K562 (cell line): ENCODE measurements around the gene DND1. TPM values are rescaled to one million over a fixed set of nuclear protein-coding genes. Genes with fewer than 3 reads are reported as not detected.

Source experiments
- BACH1 ChIP-seq: fragments of 200-800 bp; sonication (Bioruptor generic); IDR thresholded peaks from 2 replicates; pipeline ENCODE4 v1.6.1; 2016; ENCODE audit warnings: missing genetic modification characterization, missing compliant biosample characterization
- CBX3 ChIP-seq, 2 experiments: IDR thresholded peaks; 1 replicate in 1 of 2; 2 replicates in 1 of 2; pipeline ENCODE4 v1.6.1; 2012; ENCODE audit warnings: inconsistent platforms in 2 of 2, low read length in 2 of 2, borderline replicate concordance in 1 of 2, control low read depth in 1 of 2
- DIDO1 ChIP-seq: fragments of 450-650 bp; IDR thresholded peaks from 2 replicates; pipeline ENCODE4 v1.6.1; 2016; ENCODE audit warnings: low read depth, missing biosample characterization, missing genetic modification characterization
- EP300 ChIP-seq: IDR thresholded peaks from 2 replicates; pipeline ENCODE4 v1.6.1; 2012; ENCODE audit warnings: low read length, improper control_type of control experiment
- FOS ChIP-seq: IDR thresholded peaks from 3 replicates; pipeline ENCODE4 v1.6.1; 2011; ENCODE audit not compliant: insufficient read length; ENCODE audit errors: extremely low read depth
- FOXA3 ChIP-seq, 2 experiments: fragments of 450-650 bp in 1 of 2; sonication (generic) in 1 of 2; formaldehyde crosslinking; IDR thresholded peaks in 1 of 2; conservative IDR thresholded peaks in 1 of 2; 2 replicates each; pipeline versions ENCODE4 v1.4.0 to v1.8.0; 2020 to 2022; ENCODE audit warnings: mild to moderate bottlenecking in 2 of 2, missing genetic modification reagents in 1 of 2
- FUS ChIP-seq: fragments of 200-400 bp; formaldehyde crosslinking; optimal IDR thresholded peaks from 2 replicates; pipeline ENCODE3; 2017; ENCODE audit warnings: low read depth, low read length
- GTF2E2 ChIP-seq: fragments of 200-800 bp; sonication (Bioruptor generic); IDR thresholded peaks from 2 replicates; pipeline ENCODE4 v1.6.1; 2016; ENCODE audit warnings: missing genetic modification characterization, missing compliant biosample characterization
- HBP1 ChIP-seq: fragments of 450-650 bp; formaldehyde crosslinking; IDR thresholded peaks from 2 replicates; pipeline ENCODE4 v1.4.0; 2022; ENCODE audit warnings: missing genetic modification characterization
- MAFG ChIP-seq: fragments of 450-650 bp; conservative IDR thresholded peaks from 2 replicates; pipeline ENCODE4 v1.6.1; 2016; ENCODE audit warnings: missing genetic modification characterization, missing compliant biosample characterization
- MCM3 ChIP-seq: fragments of 450-650 bp; IDR thresholded peaks from 2 replicates; pipeline ENCODE4 v1.6.1; 2016
- MECOM ChIP-seq: fragments of 250-450 bp; sonication (Bioruptor Pico); IDR thresholded peaks from 2 replicates; pipeline ENCODE4 v1.8.0; 2022; ENCODE audit warnings: inconsistent platforms
- MEIS2 ChIP-seq: fragments of 450-650 bp; IDR thresholded peaks from 2 replicates; pipeline ENCODE4 v1.6.1; 2014; ENCODE audit warnings: mild to moderate bottlenecking; ENCODE audit not compliant: partially characterized antibody
- NFATC3 ChIP-seq: fragments of 450-650 bp; IDR thresholded peaks from 2 replicates; pipeline ENCODE4 v1.6.1; 2017; ENCODE audit warnings: mild to moderate bottlenecking
- PHF8 ChIP-seq: fragments of 200-600 bp; sonication (generic); IDR thresholded peaks from 2 replicates; pipeline ENCODE4 v1.6.1; 2012; ENCODE audit warnings: mixed run types, mild to moderate bottlenecking, inconsistent platforms, low read length, moderate library complexity, borderline replicate concordance
- PPARD ChIP-seq: fragments of 250-450 bp; sonication (Bioruptor Pico); IDR thresholded peaks from 2 replicates; pipeline ENCODE4 v1.8.0; 2022; ENCODE audit warnings: inconsistent platforms, mild to moderate bottlenecking, moderate library complexity
- RCOR1 ChIP-seq, 2 experiments: IDR thresholded peaks; 2 replicates each; pipeline ENCODE4 v1.6.1; 2012; ENCODE audit warnings: low read depth in 2 of 2, low read length in 2 of 2, borderline replicate concordance in 1 of 2, improper control_type of control experiment in 1 of 2
- SMAD1 ChIP-seq: fragments of 150-350 bp; IDR thresholded peaks from 2 replicates; pipeline ENCODE4 v1.6.1; 2014; ENCODE audit warnings: low read length, low read depth; ENCODE audit not compliant: partially characterized antibody
- ZNF318 ChIP-seq, 2 experiments: fragments of 450-650 bp; IDR thresholded peaks; 2 replicates each; pipeline ENCODE4 v1.6.1; 2016; ENCODE audit warnings: mild to moderate bottlenecking in 2 of 2, borderline replicate concordance in 1 of 2, low read depth in 1 of 2, moderate library complexity in 1 of 2
- polyA plus RNA-seq, 8 experiments: library from polyadenylated mRNA; depleted of rRNA in 4 of 8; stranded (reverse) in 5 of 8; unstranded in 3 of 8; fragments of >200 nt; fragmentation: Nextera tagmentation in 2 of 8; fragmentation: Illumina TruSeq in 1 of 8; extraction: Ambion mirVana in 2 of 8; extraction: Trizol in 1 of 8; gene quantifications; 2 replicates each; pipeline versions ENCODE4 v1.2.1 to v1.2.3, GENCODE V29; 2011 to 2014; ENCODE audit warnings: inconsistent platforms in 1 of 8, missing spikeins in 1 of 8
- total RNA-seq, 7 experiments: library from RNA; depleted of rRNA in 6 of 7; stranded (reverse); fragments of >200 nt in 6 of 7; fragmentation: Illumina TruSeq in 2 of 7; extraction: Trizol in 2 of 7; gene quantifications; 2 replicates each; pipeline versions ENCODE4 v1.2.1 to v1.2.3, GENCODE V29; 2011 to 2021; ENCODE audit warnings: low replicate concordance in 1 of 7

DND1 gene
- total and polyA plus RNA-seq, 9 of the 15 experiments (the other 6 are each of a cell fraction or from before 2014, with no cell fraction given) = 0.37 to 2.0 (median 0.90) TPM; not detected in 3

GRCh38 chr5:140710899-140711552 lies 37.6 kb upstream of the DND1 start (continued):
- TF ChIP-seq MEIS2 = peak; percentile 81
- peak in 1 of 2 experiments; percentile 46; a peak in 1 of 3 replicates for TF ChIP-seq CBX3 (IDR thresholded peaks at IDR 0.05; ENCODE audit: borderline replicate concordance in 1 of 2, low read length in 2 of 2)
- no peak for TF ChIP-seq SMAD1
- TF ChIP-seq FOS = peak; percentile 37
- no peak for TF ChIP-seq PPARD (CRISPR knock-in tag)
- peak; percentile 54; the same call in 1 of the 2 replicates for TF ChIP-seq NFATC3
- TF ChIP-seq BACH1 = peak; percentile 100
- TF ChIP-seq EP300 = peak; percentile 88
- TF ChIP-seq HBP1 (CRISPR knock-in tag) = no peak
- TF ChIP-seq DIDO1 = no peak
- peak; percentile 54; the same call in 1 of the 2 replicates for TF ChIP-seq PHF8
- TF ChIP-seq FUS = no peak
- TF ChIP-seq MECOM (CRISPR knock-in tag) = peak; percentile 94
- no peak for TF ChIP-seq MCM3
- peak; percentile 97 for TF ChIP-seq MAFG
- 0 out of 4 replicates have a peak, but pooled peaks of 1 of the 2 experiments have one; percentile 41 for TF ChIP-seq FOXA3 (CRISPR knock-in tag; conservative IDR thresholded peaks at IDR 0.05 in 1 of 2, IDR thresholded peaks at IDR 0.05 in 1 of 2)
- no peak; the same call in 1 of the 2 replicates for TF ChIP-seq GTF2E2
- TF ChIP-seq ZNF318 (IDR thresholded peaks at IDR 0.05; ENCODE audit: borderline replicate concordance in 1 of 2, low read depth in 1 of 2) = peak in 1 of 2 experiments; percentile 58; a peak in 1 of 4 replicates
- TF ChIP-seq RCOR1 (IDR thresholded peaks at IDR 0.05; ENCODE audit: borderline replicate concordance in 1 of 2, low read depth in 2 of 2, low read length in 2 of 2) = peak in 1 of 2 experiments; percentile 49; a peak in 2 of 4 replicates
